NCI-H1436 treated with DMSO at 0.1 percent for 48 hours (cell line): ENCODE measurements around the gene ELP4.
"Not testable (repeated sequence)": the region's sequence is repeated elsewhere in the genome, so short reads cannot be mapped to it uniquely, and the experiment has no call there.

Source experiments
- DNase-seq: peaks from one replicate; lab custom pipeline; 2025; lab: John Stamatoyannopoulos, UW

Gene ELP4

DNA sequence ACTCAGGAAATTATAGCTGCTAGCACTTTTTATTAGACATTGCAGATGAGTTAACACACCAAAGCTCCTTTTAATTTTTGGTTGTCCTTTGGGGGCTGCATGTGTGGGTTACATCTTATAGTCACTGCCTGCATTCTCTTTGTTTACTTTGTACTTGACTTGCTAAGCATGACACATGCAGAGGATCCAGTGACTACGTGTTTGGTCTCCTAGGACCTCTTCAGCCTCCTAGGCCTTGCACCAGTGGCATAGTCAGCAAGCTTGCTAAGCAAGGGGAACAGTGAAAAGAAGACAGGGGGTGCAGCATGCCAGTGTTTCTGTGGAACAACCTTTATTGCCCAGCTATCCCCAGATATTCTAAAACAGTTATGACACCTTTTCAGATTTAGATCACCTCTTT lies 193.4 kb downstream of the ELP4 start:
- peak; percentile 39 for DNase-seq

DNA sequence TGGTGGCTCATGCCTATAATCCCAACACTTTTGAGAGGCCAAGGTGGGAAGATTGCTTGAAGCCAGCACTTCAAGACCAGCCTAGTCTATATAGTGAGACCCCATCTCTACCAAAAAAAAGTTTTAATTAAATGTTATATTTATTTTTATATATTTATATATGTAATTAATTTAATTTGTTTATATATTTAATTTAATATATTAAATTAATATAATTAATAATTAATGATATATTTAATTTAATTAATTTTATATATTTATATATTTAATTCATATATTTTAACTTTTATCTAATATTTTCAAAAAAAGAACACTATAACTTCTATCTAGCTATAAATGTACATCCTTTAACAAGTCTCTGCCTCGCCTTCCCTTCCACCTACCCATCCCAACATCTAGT lies 196.8 kb downstream of the ELP4 start:
- no peak for DNase-seq

DNA sequence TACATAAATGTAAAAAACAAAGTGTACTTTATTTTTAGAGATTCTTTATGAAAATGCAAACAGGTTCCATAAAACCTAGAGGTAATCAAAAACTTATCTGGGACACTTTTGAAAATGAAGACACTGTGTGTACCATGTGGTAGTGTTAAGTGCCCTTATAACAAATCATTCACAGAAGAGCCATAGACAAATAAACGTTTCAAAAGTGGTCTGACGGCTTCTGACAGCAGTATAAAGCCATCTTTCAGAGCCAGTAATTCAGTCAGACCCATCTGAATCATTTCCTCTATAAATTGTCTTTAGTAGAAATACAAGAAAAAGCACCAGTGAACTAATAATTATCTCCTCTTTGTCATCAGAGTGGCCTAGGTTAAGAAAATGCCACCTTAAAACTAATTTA lies 201.6 kb downstream of the ELP4 start:
- DNase-seq = no peak

DNA sequence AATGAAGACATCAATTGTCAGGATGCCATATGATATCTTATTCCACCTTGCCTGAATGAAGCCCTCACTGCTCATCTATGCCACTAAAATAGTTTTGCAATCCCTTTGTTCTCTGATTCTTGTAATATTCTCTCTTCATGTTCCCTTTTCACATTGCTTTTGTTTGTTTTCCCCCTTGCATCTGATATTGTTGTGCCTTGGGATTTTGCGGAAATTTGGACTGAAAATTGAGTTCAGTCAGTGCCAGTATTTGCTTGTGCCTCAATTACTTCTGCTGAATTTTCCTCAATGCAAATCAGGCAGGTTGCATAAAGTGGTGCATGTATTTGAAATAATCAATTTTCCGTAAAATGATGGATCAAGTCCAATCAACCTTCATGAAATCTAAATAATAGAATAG lies 203.3 kb downstream of the ELP4 start:
- no peak for DNase-seq

DNA sequence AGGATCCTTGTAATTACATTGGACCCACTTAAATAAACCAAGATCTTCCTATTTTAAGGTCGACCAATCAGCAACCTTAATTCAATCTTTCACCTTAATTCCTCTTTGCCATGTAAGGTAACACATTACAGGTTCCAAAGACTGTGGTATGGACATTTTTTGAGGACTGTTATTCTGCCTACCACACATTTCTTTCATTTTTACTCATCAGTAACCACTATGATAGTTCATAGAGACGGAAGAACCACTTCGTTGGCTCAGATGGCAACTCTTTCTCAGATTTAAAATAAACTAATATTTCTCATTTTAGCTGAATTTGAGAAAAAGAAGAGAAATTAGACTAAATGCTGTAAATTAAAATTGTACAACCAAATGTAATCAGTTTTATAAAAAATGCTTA lies 205.3 kb downstream of the ELP4 start:
- no peak for DNase-seq

DNA sequence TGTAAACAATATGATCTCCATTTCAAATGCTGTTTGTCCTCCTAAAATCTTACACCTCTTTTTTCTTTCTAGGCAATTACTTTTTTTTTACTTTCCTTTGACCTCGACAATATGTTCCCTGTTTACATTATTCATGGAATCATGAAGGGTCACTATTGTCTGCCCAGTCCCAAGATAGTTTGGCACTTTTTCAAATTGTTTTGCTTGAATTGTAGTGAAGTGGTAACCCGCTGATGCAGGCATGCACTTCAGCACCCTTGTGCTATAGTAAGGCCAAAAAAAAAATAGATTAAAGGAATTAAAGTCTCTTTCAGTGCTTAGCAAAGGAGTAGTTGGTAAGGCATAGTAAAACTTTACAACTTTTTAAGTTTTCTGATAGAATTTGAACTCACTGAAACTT lies 210.7 kb downstream of the ELP4 start:
- DNase-seq = no peak

DNA sequence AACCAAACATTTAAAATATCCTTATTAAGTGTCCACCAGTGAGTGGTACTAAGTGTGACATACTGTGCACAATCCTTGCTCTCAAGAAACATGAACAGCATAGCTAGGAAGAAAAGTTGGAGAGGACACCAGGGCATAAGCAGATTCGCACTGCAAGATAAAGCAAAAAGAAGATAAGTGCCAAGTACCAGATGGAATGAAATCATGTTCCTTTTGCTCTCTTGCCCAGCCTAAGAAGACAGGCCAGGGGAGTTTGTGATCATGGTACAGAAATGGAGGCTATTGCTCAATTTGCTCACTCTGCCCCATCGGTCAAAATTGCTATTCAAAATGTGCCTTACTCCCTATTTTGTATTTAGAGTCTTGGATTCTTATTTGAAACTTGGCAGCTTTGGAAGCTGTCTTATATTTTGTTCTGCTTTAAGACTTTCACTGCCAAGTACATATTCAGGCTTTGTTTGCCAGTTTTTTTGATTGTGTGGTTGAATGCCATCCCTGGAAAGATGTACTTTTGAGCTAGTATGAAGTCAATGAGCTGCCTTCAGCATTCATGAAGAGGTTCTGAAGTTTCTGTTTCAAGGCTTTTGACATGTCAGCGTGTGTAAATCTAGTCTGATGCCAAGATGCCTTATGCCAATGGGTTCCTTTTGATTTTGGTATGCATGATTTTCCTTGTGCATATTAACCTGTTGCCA lies 211.3 kb downstream of the ELP4 start:
- no peak for DNase-seq

DNA sequence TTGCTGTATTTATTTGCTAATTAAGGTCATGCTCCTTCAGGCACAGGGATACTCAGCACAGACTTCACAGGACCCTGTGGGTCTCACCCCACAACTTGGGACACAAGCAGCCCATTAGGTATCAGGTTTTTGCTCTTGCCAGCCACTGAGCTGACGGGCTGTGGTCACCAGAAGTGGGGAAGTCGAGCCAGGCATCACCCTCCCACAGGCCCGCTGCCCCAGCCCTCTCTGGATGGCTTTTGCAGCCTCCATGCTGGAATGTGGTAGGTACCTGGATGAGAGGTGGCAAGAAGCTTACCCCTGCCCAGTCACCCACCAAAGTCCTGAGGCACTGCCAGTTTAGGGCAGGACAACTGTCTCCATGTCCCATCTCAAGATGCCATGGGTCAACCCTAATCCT lies 213.2 kb downstream of the ELP4 start:
- DNase-seq = no peak

DNA sequence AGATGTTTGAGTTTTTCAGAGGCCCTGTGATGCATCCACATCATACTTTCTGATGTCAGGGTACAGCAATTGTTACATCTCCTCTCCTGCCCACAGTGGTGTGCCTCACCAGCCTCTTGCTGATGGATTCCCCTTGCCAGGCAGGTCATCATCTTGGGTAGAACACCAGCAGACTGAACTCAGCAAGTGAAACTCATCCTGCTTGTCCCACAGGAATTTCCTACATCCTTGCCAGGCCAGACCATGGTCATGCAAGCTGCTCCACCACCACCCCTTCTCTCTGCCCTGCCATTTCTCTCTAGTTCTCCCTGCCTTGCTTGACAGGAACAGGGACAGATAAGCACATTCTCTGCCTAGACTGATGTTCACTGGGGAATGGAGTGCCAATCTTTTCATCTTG lies 215.6 kb downstream of the ELP4 start:
- no peak for DNase-seq

DNA sequence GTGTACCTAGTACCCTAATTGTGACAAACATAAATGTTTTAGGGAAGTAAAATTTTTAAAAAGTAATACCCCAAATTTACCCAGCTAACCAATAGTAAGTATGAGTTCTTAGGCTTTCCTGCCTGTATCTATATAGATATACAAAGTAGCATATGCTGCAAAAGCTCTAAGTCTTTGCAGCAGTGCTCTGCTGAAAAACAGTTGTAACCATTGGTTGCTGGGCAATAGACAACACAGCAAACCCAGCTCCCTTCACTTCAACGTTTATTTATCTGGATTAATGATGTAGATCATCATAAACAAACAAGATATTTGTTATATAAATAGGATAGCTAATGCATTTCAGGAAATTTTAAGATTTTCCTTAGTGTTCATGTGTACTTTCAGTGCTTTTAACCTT lies 218.9 kb downstream of the ELP4 start:
- DNase-seq = no peak

DNA sequence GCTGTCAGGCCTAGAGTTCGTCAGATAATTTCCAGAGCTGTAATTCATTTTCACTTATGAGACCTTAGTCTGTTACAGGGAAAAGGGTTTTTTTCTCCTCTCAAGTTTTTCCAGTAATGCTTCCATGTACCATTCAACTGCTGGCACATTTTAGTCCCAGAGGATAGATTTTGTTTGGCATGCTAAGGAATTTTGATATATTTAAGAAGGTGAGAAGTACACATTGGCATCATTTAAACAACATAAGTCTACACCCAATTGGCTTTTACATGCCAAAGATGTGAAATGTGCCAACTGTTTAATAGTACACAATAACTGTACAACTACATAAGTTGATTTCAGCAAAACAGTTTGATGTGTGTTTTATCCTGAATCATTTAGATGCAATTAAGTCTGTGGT lies 230.6 kb downstream of the ELP4 start:
- DNase-seq = no peak

DNA sequence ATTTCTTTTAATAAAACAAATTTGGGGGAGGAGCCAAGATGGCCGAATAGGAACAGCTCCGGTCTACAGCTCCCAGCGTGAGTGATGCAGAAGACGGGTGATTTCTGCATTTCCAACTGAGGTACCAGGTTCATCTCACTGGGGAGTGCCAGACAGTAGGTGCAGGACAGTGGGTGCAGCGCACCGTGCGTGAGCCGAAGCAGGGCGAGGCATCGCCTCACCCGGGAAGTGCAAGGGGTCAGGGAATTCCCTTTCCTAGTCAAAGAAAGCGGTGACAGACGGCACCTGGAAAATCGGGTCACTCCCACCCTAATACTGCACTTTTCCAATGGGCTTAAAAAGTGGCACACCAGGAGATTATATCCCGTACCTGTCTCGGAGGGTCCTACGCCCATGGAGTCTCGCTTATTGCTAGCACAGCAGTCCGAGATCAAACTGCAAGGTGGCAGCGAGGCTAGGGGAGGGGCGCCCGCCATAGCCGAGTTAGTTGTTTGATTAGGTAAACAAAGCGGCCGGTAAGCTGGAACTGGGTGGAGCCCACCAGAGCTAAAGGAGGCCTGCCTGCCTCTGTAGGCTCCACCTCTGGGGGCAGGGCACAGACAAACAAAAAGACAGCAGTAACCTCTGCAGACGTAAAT lies 231.3 kb downstream of the ELP4 start:
- DNase-seq = not testable (repeated sequence)

DNA sequence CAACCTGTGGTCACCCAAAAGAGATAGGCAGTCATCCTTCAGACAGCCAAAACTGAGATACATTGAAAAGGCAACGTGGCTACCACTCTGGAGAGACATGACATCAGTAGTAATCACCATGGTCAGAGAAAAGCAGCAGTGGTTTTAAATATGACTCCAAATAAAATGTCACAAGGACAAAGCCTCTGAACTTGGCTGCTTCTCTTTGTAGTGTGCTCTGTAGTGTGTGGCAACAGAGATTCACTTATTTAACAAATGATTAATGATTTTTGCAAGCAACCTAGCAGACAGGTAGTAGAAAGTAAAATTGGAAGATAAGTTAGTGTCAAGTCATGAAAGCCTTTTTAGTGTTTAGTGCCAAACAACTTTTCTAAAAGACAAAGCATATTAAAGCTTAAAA lies 238.0 kb downstream of the ELP4 start:
- DNase-seq = no peak

DNA sequence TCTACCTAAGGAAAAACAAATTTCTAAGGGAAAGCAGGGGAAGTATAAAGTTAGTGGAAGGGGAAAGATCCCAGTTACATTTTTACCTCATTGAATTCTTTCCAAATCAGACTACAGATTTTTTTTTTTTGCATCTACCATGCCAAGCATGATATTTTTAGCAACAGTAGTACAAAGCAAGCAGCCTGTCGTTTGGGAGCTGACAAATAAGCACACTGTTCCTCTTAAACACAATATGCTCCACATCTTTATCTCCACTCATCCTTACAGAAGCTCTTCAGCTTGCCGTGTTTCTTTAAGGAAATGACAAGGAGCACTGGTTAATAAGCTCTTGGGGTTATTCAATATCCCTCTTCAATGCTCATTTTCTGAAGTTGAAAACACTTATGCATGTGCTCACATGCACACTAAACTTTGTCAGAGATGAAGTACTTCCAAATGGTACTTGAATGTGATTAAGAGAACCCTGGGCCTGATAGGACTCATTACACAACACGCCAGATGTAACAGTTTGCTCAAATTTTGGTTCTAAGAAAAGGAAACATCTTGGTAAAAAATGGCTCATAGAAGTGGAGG lies 247.8 kb downstream of the ELP4 start:
- DNase-seq = peak; percentile 14

DNA sequence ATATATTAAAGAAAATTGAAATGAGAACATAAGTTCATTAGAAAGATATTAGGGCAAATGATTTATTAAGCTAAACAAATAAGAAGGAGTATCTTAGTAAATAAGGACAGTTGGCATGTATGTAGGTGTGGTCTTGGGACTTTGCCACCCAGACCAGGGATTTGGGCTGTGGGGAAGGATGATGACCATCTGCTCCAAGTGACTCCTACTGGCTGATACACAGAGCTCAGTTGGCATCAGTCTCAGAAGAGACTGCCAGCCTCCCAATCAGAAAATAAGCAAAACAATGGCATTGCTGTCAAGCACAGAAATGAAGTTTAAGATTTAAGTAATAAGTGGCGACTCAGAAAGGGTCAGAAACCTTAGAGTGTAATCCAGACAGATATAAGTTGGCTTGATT lies 252.1 kb downstream of the ELP4 start:
- no peak for DNase-seq

DNA sequence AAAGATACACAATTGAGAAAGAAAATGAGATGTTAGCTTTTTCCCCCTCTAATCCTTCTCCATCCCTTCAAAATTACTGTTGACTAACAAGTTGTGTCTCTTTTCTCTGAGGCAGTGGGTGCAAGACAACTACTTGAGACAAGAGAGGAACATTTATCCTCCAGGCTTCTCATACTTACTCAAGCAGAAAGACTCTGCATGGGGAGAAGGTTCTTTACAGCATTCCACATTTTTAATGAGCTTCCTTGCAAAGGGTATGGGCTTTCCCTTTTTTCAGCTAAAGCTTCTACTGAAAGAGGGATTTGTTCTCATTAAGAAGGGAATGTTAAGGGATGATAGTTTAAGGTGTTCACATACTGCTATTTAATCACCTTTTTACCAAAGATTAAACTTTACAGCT lies 253.7 kb downstream of the ELP4 start:
- no peak for DNase-seq

DNA sequence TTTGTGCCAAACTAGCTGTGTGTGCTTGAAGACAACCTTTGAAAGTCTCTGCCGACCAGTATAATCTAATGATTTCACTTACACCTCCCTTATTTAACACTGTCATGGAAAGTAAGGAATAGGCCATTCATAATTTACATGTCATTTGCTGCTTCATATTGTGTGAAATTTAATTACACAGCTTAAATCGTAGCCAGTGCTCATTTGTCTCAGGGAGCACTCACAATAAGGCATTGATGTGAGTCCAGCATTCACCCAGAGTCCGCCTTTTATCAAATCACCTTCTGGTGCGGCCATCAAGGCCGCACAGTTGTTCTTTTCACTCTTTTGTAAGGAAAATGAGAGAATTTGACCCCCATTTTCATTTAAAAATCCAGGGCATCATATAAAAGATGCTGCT lies 254.7 kb downstream of the ELP4 start:
- DNase-seq = no peak

DNA sequence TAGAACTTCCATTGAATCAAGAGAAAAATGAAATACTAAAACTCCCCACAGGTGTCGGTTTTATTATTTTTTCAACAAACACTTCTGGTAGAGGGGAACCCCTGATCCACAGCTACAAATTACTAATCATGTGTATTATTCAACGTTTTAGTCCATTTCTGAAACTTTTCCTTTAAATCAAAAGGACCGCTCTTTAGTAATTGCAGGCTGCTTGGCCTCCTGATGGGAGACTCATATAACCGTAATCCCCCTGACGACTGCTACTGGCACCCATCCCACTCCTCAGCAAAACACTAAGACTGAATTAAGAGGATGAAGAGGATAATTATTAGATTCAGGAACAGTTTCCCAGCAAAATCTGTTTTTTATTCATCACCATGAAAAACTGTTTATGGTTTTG lies 255.2 kb downstream of the ELP4 start:
- no peak for DNase-seq

DNA sequence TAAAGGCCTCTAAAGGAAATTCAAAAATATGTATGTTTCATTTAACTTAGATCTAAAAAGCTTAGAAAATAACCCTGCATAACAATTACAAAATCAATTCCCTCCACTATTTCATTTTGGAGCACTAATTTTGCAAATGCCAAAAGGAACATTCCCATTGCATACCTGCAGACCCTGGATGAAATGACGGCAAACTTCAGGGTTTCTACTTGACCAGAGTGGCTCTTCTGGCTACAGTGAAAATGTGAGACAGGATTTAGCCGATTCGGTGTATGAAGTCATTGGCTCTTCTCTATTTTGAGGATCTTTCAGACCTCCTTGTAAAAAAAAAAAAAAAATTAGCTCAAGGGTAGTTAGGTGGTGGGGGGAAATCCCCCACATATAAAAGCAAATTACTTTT lies 257.5 kb downstream of the ELP4 start:
- DNase-seq = no peak

DNA sequence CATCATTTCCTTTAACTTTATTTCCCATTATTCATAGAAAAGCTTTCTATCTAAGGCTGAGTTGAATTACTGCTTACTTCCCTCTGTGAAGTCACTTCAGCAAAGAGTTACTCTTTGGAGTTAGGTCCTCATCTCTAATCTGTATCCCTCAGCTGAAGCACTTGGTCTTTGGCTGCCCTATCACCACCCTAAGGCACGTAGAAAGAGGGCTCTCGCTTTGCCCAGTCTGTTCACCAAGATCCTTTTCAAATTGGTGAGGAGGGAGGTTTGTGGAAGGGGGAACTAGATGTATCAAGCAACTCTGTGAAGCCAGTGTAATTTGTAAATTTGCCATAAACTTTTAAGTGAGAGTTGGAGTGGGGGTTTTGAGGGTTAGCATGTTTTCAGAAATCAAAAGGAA lies 258.1 kb downstream of the ELP4 start:
- DNase-seq = no peak

DNA sequence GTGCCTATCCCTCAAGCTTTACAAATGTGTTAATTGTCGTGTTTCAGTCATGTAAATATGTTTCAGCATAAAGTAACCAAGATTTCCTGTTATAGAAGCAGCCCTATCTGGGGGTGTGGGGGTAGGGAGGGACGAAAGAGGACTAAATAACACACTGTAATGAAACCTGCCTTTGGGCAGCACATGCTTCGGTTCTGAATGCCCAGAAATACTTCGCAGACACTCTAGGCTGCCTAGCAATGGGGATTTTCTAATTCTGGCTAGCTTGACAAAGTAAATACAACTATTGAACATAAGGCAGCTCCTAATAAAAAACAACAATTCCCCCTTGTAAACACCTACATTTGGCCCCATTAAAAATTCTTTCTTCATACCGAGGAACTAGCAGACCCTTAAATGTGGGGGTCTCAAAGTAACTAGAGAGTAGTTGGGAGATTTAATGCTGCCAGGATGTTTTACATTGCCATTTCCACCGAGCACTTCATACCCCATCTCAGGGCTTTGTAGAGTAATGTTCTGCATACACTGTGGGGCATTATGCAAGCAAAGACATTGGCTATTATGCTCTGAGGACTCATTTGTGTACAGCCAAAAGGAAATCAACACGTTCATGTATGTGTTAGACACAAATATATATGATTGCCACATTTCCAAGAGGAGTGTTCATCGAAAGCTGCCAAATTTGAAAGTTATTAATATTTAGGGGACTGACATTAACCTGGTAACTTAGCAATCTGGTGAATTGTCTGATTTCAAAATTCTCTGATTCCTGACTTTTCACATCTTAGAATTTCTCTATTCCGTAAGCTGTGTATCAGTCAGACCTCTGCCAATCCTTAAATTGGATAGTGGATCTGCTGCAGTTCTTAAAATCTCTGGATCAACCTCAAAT lies 259.4 kb downstream of the ELP4 start:
- no peak for DNase-seq

DNA sequence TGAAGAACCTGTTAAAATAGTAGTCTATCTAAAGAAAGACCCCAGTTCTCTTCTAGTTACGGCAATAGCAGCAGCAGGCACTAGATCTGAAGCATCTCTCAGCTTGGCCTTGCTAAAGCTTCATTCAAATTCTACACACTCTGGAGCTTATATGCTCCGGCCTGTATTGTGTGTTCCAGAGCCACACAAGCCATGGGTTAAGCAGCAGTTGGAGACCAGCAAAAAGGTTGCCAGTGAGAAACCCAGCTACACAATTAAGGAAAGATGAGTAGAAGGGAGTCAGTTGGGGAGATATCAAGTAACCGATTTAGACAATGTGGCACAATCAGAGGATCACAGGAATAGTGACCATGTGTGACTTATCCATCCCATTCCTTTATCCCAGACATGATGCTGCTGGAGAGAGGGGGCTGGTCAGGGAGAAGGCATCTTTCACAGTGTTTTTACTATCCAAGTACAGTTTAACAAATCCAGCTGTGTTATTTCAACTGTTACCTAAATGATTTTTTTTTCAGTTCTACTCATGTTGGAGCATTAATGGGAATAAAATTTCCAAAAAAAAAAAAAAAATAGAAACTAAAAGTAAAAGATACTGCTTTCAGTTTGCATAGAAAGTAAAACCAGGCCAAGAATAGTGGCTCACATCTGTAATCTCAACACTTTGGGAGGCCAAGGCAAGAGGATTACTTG lies 260.6 kb downstream of the ELP4 start:
- no peak for DNase-seq
